ENCODE results near the gene SULT1A2.

DNA sequence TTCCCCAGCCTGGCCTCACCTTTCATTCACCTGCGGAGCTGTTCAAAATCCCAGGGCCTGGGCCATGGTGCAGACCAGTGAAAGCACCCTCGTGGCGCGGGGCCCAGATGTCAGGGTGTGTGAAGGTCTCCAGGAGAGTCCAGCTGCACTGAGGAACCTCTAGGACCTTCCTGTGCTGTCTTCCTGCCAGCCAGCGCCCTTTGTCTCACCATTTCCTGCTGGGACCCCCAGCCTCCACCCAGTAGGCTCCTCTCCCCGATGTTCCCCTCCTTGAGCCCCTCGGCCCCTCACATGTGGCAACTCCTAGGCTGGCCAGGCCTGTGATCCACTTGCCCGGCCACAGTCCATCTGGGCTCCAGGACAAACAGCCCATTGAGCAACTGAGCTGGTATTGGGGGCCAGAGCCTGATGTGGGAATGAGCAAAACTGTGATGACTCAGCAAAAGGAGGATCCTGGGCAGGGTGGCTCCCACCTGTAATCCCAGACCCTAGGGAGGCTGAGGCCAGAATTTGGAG is 677 bp downstream of the SULT1A2 start:
- TF ChIP-seq, protein P1, sequence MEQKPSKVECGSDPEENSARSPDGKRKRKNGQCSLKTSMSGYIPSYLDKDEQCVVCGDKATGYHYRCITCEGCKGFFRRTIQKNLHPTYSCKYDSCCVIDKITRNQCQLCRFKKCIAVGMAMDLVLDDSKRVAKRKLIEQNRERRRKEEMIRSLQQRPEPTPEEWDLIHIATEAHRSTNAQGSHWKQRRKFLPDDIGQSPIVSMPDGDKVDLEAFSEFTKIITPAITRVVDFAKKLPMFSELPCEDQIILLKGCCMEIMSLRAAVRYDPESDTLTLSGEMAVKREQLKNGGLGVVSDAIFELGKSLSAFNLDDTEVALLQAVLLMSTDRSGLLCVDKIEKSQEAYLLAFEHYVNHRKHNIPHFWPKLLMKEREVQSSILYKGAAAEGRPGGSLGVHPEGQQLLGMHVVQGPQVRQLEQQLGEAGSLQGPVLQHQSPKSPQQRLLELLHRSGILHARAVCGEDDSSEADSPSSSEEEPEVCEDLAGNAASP (CRISPR knock-in tag; IDR thresholded peaks at IDR 0.05; ENCODE audit: borderline replicate concordance): no peak; the same call in 1 of the 2 replicates
- TF ChIP-seq PAWR (CRISPR knock-in tag; IDR thresholded peaks at IDR 0.05; ENCODE audit: borderline replicate concordance) (no peak), SP140L (CRISPR knock-in tag; IDR thresholded peaks at IDR 0.05; ENCODE audit: borderline replicate concordance) (no peak), RARG (CRISPR knock-in tag; IDR thresholded peaks at IDR 0.05; ENCODE audit: low read depth) (no peak), ASH2L (IDR thresholded peaks at IDR 0.05; ENCODE audit: insufficient read length, low read depth, low read length) (no peak), MBD4 (IDR thresholded peaks at IDR 0.05; ENCODE audit: borderline replicate concordance, low read length) (no peak), ARNTL (CRISPR knock-in tag; IDR thresholded peaks at IDR 0.05) (0 out of 2 replicates have a peak, but pooled peaks have one; percentile 6)
- TF ChIP-seq, protein P2, sequence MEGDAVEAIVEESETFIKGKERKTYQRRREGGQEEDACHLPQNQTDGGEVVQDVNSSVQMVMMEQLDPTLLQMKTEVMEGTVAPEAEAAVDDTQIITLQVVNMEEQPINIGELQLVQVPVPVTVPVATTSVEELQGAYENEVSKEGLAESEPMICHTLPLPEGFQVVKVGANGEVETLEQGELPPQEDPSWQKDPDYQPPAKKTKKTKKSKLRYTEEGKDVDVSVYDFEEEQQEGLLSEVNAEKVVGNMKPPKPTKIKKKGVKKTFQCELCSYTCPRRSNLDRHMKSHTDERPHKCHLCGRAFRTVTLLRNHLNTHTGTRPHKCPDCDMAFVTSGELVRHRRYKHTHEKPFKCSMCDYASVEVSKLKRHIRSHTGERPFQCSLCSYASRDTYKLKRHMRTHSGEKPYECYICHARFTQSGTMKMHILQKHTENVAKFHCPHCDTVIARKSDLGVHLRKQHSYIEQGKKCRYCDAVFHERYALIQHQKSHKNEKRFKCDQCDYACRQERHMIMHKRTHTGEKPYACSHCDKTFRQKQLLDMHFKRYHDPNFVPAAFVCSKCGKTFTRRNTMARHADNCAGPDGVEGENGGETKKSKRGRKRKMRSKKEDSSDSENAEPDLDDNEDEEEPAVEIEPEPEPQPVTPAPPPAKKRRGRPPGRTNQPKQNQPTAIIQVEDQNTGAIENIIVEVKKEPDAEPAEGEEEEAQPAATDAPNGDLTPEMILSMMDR (CRISPR knock-in tag; IDR thresholded peaks at IDR 0.05): no peak
- TF ChIP-seq, protein P3, sequence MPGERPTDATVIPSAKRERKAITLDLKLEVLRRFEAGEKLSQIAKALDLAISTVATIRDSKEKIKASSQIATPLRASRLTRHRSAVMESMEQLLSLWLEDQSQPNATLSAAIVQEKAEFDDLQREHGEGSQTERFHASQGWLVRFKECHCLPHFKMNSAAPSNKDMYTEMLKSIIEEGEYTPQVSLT (CRISPR knock-in tag; IDR thresholded peaks at IDR 0.05; ENCODE audit: borderline replicate concordance, low read depth): no peak
- TF ChIP-seq, protein P4, sequence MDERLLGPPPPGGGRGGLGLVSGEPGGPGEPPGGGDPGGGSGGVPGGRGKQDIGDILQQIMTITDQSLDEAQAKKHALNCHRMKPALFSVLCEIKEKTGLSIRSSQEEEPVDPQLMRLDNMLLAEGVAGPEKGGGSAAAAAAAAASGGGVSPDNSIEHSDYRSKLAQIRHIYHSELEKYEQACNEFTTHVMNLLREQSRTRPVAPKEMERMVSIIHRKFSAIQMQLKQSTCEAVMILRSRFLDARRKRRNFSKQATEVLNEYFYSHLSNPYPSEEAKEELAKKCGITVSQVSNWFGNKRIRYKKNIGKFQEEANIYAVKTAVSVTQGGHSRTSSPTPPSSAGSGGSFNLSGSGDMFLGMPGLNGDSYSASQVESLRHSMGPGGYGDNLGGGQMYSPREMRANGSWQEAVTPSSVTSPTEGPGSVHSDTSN (CRISPR knock-in tag; IDR thresholded peaks at IDR 0.05): no peak
